Fibroblast of gingiva (primary cell): Measurements from ENCODE around the gene SF3A2.

Source experiments
- DNase-seq: peaks from one replicate; pipeline ENCODE4 v3.0.0-alpha.2; 2011; ENCODE audit warnings: low read depth

Gene SF3A2

DNA sequence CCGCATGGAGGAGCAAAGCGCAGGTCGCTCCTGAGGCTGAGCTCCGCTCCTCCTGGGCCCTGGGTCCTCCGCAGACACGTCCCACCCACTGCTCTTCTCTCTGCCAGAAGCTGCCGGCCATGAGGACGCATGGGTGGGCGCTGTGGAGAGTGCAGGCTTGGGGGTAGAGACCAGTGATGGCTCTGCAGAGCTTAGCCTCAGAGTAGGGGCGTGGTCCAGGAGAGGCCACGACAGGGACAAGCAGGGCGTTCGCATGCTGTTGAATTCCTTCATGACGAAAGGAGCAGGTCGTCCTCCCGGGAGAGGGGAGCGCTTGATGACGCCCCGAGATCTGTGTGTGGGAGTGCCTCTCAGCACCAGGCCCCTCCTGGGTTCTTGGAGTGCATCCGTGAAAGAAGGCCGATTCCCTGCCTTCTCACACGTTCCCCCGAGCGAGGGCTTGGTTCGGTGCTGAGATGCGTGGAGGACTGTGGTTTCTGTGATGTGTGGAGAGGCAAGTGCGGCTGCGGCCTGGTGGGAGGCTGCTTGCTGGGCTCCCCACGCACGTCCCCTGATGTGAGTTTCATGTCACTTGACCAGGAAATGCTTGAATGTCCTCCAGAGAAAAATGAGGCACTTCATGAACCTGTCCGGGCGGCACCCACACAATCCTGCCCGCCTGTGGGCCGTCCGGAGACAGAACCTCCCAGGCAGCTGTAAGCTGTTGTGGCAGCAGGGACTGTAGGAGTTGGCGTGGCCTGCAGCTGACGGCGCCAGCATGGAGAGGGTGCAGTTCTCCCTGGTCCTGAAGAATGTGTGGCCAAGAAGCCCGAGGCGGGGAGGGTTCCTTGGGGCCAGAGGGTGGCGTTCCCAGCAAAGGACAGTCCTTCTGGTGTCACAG is 4.5 kb downstream of the SF3A2 start:
- DNase-seq: no peak

DNA sequence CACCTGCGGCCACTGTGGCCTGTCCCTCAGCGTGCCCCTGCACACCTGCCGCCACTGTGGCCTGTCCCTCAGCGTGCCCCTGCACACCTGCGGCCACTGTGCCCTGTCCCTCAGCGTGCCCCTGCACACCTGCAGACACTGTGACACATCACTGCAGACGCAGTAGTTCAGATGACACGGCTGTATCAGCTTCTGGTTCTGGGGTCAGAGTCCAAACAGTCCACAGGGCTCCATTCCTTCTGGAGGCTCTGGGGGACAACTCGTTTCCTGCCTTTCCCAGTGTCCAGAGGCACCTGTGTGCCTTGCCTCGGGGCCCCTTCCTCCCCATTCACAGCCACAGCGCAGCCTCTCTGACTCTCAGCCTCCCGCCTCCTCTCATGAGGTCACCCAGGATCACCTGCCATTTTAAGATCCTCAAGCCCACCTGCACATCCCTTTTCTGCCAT is 5.5 kb downstream of the SF3A2 start:
- no peak for DNase-seq

DNA sequence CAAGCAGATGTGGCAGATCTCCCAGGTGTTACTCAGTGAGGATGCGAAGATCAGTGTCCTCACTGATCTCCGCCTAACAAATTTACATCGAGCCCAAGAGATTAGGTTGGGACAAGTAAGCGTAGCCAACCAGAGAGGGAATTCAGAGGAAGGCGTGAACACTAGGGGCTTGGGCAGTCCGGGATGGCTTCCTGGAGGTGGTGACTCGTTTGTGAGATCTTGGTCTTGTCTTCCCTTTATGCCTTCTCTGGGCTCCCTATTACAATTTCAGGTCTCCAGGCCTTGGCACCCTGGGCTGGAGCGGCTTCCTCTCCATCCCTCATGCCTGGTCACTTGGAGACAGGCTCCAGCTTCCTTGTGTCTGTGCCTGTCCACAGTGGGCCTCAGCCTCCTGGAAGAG is 6.2 kb downstream of the SF3A2 start:
- DNase-seq: no peak

DNA sequence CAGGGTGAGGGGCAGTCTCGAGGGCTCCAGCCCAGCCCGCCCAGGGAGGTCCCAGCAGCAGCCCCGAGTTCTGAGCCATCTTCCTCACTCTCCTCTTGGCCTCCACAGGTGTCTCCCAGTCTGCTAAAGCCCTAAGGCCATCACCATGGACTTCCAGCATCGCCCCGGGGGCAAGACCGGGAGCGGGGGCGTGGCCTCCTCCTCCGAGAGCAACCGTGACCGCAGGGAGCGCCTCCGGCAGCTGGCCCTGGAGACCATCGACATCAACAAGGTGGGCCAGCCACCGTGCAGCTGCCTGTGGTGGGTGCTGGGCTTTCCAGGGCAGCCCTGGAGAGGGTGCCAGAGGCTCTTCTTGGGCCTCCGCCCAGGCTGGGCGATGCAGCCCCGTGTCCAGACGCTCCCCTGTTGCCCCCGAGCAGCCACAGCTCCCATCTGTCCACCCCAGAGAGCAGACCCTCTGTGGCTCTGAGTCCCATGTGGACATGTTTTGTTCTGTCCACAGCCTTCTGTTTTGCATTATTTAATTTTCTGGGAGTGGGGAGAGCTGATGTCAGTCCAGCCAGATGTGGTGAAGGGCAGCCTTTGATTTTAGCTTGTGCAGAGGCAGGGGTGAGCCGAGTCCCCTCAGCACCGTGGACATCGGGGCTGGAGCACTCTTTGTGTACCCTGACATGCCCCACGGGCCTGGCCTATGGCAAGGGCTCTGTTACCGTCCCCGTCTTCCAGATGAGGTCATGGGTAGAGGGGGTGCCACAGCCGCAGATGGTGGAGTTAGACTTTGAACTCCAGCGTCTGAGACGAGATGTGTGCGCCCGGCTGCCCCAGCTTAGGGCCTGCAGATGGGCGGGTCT is 6.9 kb downstream of the SF3A2 start:
- DNase-seq: no peak

DNA sequence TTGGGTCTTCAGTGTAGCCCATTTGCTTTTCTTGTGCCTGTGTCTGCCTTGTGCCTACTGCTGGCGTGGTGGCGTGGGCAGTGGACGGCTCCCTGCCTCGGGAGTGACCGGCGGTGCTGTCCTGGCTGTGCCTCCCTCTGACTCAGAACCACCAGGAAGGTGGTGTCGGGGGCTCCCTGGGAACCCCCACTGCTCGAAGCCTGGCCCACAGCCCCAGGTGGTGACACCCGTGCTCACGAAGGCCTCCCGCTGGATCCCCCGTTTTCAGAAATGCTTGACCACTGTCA is 7.4 kb downstream of the SF3A2 start:
- DNase-seq: no peak

DNA sequence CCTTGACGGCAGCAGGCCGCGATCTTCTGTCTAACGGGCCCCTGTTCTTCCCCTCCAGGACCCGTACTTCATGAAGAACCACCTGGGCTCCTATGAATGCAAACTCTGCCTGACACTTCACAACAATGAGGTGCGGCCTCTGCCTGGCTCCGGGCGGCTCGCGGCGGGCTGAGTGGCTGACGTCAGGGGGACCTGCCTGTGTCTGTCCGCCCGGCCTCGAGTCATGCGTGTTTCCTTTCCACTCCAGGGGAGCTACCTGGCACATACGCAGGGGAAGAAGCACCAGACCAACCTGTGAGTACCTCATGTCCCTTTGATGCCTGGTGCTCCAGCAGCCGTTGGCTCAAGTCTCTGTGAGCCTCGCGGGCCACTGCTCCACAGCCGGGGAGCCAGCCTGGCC is 7.9 kb downstream of the SF3A2 start:
- DNase-seq: no peak

DNA sequence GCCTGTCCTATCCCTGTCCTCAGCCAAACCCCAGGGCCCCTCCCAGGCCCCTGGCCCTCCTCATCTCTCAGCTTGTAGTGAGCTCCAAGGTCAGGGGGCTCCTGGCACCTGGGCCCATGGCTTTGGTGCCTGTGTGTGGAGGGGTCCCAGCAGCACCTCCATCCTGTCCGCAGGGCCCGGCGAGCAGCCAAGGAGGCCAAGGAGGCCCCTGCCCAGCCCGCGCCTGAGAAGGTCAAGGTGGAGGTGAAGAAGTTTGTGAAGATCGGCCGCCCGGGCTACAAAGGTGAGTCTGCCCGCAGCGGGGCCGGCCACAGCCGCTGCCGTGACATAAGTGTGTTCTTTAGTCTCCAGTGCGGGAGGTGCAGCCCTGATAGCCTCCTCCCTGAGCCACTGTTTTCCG is 8.6 kb downstream of the SF3A2 start:
- no peak for DNase-seq

DNA sequence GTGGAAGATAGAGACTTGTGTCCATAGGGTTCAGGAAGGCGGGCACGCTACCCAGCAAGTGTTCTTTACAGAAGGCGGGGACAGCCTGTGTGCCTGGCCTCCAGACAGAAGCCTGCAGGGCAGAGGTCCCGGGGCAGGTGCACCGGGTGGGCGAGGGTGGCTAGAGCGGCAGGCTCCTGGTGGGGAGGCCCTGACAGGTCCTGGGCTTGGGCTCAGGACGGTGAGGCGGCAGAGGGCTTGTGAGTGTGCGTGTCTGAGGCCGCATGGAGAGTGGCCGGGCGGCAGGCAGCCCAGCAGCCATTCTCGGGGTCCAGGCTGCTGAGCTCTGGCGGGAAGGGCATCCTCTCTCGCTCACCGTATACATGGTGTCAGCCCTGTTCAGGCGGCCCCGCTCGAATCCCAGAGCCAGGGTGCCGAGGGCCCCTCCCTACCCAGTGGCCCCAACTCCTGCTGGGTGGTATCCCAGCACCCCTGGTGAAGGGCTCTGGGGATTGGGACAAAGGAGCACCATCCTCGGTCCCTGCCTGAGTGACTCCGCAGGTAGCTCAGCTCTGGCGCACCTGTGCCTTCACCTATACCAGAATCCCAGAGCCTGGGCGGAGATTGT is 9.5 kb downstream of the SF3A2 start:
- DNase-seq: no peak

DNA sequence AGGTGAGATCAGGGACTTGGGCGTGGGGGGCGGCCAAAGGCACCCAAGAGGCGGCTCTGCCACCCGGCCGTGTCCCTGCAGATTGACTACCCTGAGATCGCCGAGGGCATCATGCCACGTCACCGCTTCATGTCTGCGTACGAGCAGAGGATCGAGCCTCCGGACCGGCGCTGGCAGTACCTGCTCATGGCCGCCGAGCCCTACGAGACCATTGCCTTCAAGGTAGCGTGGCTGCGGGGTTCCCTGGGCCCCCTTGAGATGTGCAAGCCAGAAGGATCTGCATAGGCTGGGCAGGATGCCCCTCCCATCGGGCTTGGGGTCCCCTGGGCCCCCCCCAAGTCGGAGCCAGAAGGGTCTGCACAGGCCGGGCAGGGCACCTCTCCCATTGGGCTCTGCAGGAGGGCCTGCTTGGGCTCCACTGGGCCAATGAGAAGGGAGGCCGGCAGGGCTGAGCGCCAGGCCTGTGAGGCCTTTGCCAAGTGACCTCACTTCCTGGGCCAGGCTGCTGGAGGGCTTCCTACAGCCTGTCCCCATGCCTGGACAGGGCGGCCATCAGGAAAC is 10.3 kb downstream of the SF3A2 start:
- peak; percentile 48 for DNase-seq

DNA sequence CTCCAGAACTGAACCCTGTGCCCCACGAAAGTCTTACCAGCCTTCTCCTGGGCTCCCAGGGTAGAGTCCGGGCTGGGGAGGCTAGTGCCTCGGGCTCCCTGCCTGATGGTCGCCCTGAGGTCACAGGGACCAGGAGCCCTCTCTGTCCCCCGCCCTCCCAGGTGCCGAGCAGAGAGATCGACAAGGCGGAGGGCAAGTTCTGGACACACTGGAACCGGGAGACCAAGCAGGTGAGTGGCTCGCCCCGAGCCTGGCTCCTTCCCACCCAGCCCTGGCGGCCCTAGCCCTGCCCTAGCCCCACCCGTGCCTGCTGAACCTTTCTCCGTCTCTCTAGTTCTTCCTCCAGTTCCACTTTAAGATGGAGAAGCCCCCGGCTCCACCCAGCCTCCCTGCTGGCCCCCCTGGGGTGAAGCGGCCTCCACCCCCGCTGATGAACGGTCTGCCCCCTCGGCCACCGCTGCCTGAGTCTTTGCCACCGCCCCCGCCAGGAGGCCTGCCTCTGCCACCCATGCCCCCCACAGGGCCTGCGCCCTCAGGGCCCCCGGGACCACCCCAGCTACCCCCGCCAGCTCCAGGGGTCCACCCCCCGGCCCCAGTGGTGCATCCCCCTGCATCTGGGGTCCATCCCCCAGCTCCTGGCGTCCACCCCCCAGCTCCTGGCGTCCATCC is 10.9 kb downstream of the SF3A2 start:
- DNase-seq: no peak

DNA sequence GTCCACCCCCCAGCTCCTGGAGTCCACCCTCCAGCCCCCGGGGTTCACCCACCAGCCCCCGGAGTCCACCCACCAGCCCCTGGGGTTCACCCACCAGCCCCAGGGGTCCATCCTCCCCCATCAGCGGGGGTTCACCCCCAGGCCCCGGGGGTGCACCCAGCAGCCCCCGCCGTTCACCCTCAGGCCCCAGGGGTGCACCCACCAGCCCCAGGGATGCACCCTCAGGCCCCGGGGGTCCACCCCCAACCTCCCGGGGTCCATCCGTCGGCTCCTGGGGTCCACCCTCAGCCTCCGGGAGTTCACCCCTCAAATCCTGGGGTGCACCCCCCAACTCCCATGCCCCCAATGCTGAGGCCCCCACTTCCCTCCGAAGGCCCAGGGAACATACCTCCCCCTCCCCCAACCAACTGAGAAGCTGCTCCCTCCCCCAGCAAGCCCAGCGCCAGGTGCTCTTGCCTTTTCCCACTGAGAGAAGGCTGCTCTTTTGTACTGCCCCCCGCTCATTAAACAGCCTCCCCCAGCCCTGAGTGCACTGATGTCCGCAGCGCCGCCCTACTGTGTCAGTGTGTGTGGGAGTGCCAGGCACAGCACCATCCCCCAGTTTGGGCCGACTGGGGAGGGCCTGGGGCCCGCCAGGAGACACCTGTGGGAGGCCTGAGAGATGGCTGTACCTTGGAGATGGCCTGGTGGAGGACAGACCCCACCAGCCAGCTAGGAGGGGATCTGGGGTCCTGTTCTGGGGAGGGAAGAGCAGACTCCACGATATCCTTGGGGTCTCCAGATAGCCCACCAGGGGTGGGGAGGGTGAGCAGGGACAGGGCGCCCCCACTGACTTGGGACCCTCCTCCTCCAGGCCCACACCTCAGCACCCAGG is 11.7 kb downstream of the SF3A2 start:
- DNase-seq: no peak

DNA sequence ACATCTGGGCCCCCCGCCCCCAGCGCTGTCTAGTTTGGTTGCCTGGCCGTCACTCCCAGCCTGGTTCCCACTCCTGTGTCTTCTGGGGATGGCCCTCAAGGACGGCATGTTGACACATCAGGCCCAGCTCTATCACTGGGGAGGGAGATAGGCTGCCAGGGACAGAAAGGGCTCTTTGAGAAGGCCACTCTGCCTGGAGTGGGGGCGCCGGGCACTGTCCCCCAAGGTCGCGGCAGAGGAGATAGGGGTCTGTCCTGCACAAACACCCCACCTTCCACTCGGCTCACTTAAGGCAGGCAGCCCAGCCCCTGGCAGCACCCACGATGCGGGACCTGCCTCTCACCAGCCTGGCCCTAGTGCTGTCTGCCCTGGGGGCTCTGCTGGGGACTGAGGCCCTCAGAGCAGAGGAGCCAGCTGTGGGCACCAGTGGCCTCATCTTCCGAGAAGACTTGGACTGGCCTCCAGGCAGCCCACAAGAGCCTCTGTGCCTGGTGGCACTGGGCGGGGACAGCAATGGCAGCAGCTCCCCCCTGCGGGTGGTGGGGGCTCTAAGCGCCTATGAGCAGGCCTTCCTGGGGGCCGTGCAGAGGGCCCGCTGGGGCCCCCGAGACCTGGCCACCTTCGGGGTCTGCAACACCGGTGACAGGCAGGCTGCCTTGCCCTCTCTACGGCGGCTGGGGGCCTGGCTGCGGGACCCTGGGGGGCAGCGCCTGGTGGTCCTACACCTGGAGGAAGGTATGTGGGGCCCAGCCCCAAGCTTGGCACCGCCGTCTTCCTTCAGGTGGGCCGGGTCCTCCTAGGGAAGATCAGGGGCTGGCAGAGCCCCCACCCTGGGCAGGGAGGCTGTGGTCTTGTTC is 12.6 kb downstream of the SF3A2 start, which contains the start of gene AMH:
Gene AMH, plus strand, starts transcription at position 314 of the 857 bp plus-strand sequence. Its CDS starts 10 bp downstream, at position 324.
- no peak for DNase-seq

DNA sequence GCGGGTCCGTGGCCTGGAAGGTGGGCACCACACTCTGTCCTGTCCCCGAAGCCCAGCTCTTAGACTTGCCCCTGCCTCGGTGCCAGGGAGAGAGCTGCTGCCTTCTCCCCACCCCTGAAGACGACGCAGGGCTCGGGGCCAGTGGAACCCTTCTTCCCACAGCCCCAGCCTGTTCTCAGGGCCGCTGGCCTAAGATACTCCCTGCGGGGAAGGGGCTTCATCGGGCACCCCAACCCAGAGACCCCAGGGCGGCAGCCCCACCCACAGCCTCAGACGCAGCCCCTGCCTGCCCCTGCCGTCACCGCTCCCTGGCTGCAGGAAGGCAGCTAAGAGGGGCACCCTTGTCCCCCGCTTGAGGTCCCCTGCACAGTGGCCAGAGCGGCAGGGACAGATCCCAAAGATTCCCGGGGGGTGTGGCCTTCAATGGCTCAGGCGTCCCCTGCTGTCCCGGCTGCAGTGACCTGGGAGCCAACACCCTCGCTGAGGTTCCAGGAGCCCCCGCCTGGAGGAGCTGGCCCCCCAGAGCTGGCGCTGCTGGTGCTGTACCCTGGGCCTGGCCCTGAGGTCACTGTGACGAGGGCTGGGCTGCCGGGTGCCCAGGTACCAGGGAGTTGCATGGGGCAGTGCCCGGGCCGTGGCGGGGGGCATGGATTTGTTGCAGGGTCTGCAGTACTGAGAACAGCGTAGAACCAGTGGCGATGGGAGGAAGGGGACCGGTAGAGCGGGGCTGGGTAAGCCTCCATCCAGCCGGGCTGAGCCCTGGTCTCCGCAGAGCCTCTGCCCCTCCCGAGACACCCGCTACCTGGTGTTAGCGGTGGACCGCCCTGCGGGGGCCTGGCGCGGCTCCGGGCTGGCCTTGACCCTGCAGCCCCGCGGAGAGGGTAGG is 13.5 kb downstream of the SF3A2 start:
- DNase-seq: no peak

DNA sequence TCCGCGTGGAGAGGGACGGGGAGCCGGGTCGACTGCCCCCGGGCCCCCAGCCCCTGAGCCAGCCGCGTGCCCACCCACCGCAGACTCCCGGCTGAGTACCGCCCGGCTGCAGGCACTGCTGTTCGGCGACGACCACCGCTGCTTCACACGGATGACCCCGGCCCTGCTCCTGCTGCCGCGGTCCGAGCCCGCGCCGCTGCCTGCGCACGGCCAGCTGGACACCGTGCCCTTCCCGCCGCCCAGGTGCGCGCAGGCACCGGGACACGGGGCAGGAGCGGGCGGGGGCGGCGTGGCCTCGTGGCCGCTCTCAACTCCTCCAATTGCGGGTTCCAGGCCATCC is 14.1 kb downstream of the SF3A2 start:
- no peak for DNase-seq

DNA sequence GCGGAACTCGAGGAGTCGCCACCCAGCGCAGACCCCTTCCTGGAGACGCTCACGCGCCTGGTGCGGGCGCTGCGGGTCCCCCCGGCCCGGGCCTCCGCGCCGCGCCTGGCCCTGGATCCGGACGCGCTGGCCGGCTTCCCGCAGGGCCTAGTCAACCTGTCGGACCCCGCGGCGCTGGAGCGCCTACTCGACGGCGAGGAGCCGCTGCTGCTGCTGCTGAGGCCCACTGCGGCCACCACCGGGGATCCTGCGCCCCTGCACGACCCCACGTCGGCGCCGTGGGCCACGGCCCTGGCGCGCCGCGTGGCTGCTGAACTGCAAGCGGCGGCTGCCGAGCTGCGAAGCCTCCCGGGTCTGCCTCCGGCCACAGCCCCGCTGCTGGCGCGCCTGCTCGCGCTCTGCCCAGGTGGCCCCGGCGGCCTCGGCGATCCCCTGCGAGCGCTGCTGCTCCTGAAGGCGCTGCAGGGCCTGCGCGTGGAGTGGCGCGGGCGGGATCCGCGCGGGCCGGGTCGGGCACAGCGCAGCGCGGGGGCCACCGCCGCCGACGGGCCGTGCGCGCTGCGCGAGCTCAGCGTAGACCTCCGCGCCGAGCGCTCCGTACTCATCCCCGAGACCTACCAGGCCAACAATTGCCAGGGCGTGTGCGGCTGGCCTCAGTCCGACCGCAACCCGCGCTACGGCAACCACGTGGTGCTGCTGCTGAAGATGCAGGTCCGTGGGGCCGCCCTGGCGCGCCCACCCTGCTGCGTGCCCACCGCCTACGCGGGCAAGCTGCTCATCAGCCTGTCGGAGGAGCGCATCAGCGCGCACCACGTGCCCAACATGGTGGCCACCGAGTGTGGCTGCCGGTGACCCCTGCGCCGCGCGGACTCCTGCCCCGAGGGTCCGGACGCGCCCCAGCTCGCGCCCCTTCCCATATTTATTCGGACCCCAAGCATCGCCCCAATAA is 14.8 kb downstream of the SF3A2 start:
- no peak for DNase-seq

DNA sequence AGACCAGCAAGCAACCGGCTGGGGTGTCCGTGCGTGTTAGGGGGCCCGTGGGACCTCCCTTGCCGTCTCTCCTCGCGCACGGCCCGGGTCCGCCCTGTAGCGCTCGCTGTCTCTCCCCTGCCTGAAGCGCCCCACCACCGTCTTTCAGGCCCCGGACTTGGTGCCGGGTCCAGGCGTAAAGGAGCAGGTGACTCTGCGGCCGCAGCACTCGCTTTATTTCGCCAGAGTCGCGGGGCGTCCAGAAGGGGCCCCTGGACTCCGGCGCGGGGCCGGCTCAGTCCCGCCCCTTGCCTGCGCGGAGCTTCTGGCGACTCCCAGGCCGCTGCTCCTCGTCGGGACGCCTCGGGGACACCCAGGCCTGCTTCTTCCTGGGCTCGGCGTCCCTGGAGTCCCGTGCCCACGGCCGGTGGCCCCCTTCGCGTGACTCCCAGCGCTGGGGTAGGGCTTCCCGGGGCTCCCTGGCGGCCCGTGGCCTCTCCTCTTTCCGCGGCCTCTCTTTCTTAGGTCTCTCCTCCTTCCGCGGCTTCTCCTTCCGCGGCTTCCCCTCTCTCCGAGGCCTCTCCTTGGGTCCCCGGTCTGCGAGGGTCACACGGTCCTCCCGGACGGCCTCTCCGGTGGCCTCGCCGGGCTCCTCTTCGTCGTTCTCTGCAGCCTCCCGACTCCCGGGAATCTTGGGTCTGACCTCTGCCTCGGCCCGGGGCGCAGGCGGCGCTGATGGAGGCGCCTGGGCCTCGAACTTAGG is 15.6 kb downstream of the SF3A2 start:
- no peak for DNase-seq

DNA sequence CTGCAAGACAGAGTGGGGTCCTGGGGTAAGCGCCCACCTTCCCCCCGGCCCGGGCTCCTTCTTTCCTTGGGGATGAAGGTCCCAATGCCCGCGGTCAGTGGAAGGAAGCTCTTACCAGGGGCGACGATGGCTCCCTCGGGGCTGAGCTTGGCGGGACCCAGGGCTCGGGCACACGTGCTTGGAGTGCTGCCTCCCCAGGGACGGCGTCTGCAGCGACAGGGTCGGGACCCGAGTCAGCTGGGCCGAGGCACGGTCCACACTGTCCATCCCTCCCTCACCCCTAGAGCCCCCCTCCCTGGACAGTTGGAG is 16.1 kb downstream of the SF3A2 start:
- DNase-seq: no peak
